DOHH2 (cell line): ENCODE results near the gene CACNA1D.

Experiments used
- CTCF ChIP-seq: fragments of 200-600 bp; sonication (generic); IDR thresholded peaks from one replicate; pipeline ENCODE4 v1.5.1; 2014; ENCODE audit warnings: antibody characterized with exemption, mild to moderate bottlenecking, low read depth, low read length; ENCODE audit not compliant: poor library complexity, severe bottlenecking
- EZH2phosphoT487 ChIP-seq: fragments of 200-600 bp; sonication (generic); IDR thresholded peaks from 2 replicates; pipeline ENCODE4 v1.6.1; 2017; ENCODE audit warnings: borderline replicate concordance, mild to moderate bottlenecking, antibody characterized with exemption, low read length, moderate library complexity, mixed read lengths

- TF ChIP-seq CTCF (no peak), EZH2phosphoT487 (no peak)
Measured at GRCh38 chr3:53670721-53671120, 176.3 kb downstream of the CACNA1D start.
